Measurements from ENCODE around the gene ZMIZ2. TPM values are rescaled to one million over a fixed set of nuclear protein-coding genes. Genes with fewer than 3 reads are reported as not detected.

ZMIZ2 gene
- total and polyA plus RNA-seq, 9 of the 15 experiments (the other 6 are each of a cell fraction or from before 2014, with no cell fraction given): 0.13 to 40.3 (median 4.9) TPM

- 0 out of 2 replicates have a peak, but pooled peaks have one; percentile 16 for TF ChIP-seq DPF2 (IDR thresholded peaks at IDR 0.05)
- TF ChIP-seq, protein P1, sequence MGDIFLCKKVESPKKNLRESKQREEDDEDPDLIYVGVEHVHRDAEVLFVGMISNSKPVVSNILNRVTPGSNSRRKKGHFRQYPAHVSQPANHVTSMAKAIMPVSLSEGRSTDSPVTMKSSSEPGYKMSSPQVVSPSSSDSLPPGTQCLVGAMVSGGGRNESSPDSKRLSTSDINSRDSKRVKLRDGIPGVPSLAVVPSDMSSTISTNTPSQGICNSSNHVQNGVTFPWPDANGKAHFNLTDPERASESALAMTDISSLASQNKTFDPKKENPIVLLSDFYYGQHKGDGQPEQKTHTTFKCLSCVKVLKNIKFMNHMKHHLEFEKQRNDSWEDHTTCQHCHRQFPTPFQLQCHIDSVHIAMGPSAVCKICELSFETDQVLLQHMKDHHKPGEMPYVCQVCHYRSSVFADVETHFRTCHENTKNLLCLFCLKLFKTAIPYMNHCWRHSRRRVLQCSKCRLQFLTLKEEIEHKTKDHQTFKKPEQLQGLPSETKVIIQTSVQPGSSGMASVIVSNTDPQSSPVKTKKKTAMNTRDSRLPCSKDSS (IDR thresholded peaks at IDR 0.05; ENCODE audit: low read depth, partially characterized antibody): no peak
- no peak for TF ChIP-seq ZNF133 (CRISPR knock-in tag; IDR thresholded peaks at IDR 0.05)
- peak; percentile 45; the same call in 1 of the 2 replicates for TF ChIP-seq CREM (IDR thresholded peaks at IDR 0.05; ENCODE audit: low read depth)
- TF ChIP-seq, protein P2, sequence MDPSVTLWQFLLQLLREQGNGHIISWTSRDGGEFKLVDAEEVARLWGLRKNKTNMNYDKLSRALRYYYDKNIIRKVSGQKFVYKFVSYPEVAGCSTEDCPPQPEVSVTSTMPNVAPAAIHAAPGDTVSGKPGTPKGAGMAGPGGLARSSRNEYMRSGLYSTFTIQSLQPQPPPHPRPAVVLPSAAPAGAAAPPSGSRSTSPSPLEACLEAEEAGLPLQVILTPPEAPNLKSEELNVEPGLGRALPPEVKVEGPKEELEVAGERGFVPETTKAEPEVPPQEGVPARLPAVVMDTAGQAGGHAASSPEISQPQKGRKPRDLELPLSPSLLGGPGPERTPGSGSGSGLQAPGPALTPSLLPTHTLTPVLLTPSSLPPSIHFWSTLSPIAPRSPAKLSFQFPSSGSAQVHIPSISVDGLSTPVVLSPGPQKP (CRISPR knock-in tag; IDR thresholded peaks at IDR 0.05): no peak
- TF ChIP-seq, protein P3, sequence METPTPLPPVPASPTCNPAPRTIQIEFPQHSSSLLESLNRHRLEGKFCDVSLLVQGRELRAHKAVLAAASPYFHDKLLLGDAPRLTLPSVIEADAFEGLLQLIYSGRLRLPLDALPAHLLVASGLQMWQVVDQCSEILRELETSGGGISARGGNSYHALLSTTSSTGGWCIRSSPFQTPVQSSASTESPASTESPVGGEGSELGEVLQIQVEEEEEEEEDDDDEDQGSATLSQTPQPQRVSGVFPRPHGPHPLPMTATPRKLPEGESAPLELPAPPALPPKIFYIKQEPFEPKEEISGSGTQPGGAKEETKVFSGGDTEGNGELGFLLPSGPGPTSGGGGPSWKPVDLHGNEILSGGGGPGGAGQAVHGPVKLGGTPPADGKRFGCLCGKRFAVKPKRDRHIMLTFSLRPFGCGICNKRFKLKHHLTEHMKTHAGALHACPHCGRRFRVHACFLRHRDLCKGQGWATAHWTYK (CRISPR knock-in tag; IDR thresholded peaks at IDR 0.05): peak; percentile 62; the same call in 1 of the 2 replicates
- TF ChIP-seq ZBTB33 (CRISPR knock-in tag; IDR thresholded peaks at IDR 0.05): peak; percentile 95
- TF ChIP-seq ZNF644 (tag; IDR thresholded peaks at IDR 0.05; ENCODE audit: low read depth): 0 out of 2 replicates have a peak, but pooled peaks have one; percentile 63
- TF ChIP-seq ZNF24 (IDR thresholded peaks at IDR 0.05): 0 out of 2 replicates have a peak, but pooled peaks have one; percentile 17
- peak; percentile 62 to 90; a peak in 3 of 4 replicates for TF ChIP-seq RCOR1 (IDR thresholded peaks at IDR 0.05; ENCODE audit: borderline replicate concordance in 1 of 2, low read depth in 2 of 2, low read length in 2 of 2)
- no peak for TF ChIP-seq GTF2B (IDR thresholded peaks at IDR 0.05; ENCODE audit: extremely low read depth, insufficient read length)
- 0 out of 2 replicates have a peak, but pooled peaks have one; percentile 33 for TF ChIP-seq SOX6 (IDR thresholded peaks at IDR 0.05)
- peak; percentile 80 for TF ChIP-seq HDAC2 (IDR thresholded peaks at IDR 0.05)
- TF ChIP-seq ZNF76 (CRISPR knock-in tag; IDR thresholded peaks at IDR 0.05; ENCODE audit: borderline replicate concordance): 0 out of 2 replicates have a peak, but pooled peaks have one; percentile 73
- TF ChIP-seq TEAD1 (CRISPR knock-in tag; IDR thresholded peaks at IDR 0.05): peak; percentile 37 to 81; a peak in 2 of 4 replicates
- peak; percentile 53 for TF ChIP-seq EGR1 (conservative IDR thresholded peaks at IDR 0.05)
- TF ChIP-seq RBBP5 (IDR thresholded peaks at IDR 0.05; ENCODE audit: borderline replicate concordance, insufficient read depth, low read length, poor library complexity, severe bottlenecking): peak; percentile 76
- no peak for TF ChIP-seq WHSC1 (IDR thresholded peaks at IDR 0.05; ENCODE audit: low read length)
- TF ChIP-seq PTTG1 (tag; IDR thresholded peaks at IDR 0.05; ENCODE audit: low read depth): no peak
- peak; percentile 86 to 97 for TF ChIP-seq KDM1A (IDR thresholded peaks at IDR 0.05)
- peak; percentile 35; the same call in 1 of the 2 replicates for TF ChIP-seq RNF2 (IDR thresholded peaks at IDR 0.05)
- TF ChIP-seq YY1 (IDR thresholded peaks at IDR 0.05; ENCODE audit: borderline replicate concordance in 1 of 3, control insufficient read depth in 1 of 3, extremely low read depth in 1 of 3, insufficient read depth in 3 of 3, insufficient read length in 1 of 3, insufficient replicate concordance in 2 of 3, low read depth in 1 of 3, low read length in 2 of 3): peak in 1 of 3 experiments; percentile 48
These were observed 47.4 kb downstream of the ZMIZ2 start (continued) for GRCh38 chr7:44796034-44796503.
